GM20431 (cell line): ENCODE data around the gene PPFIA4.

Source experiments
- in situ Hi-C: fragments of 300-500 bp; cut with MseI, MboI; formaldehyde crosslinking; loops from one replicate; pipeline ENCODE4 v1.15.0; 2020; ENCODE audit warnings: low sequenced_read_pairs; ENCODE audit not compliant: unreplicated experiment

PPFIA4 gene

DNA sequence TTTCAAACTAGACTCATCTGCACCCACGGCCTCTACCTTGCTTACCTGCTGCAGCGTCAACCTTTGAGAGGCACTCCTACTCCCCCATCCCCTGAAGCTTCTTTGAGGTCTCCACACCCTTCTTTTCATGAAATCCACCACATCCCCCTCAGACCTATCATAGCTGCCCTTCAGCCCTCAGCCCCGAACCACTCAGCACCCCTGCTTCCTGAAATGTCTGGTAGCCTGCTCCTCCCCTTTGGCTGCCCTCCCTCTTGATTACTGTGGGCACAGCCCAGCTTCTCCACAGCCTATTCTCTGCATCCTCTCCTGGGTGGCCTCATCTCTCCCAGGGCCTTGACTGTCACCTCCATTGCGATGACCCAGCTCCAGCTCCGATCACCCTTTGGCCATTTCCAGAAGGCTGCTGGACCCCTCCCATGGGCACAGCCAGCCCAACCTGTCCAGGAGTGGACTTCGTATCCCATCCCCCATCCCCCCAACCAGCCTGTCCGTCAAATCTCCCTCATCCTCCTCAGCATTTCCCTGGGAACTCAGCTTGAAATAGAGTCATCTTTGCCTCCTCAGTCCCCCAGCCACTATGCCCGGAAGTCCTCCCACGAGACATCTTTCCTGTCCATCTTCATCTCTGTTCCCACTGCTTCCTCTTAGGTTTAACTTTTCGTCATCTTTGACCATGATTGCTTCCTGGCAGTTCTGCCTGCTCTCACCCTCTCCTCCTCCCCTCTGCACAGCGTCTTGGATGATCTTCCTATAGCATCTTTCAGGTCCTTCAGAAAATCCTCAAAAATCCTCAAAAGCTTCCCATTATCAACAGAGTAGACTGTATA, 95.1 kb downstream of the PPFIA4 start:
- in situ Hi-C loops, result no loop called here

DNA sequence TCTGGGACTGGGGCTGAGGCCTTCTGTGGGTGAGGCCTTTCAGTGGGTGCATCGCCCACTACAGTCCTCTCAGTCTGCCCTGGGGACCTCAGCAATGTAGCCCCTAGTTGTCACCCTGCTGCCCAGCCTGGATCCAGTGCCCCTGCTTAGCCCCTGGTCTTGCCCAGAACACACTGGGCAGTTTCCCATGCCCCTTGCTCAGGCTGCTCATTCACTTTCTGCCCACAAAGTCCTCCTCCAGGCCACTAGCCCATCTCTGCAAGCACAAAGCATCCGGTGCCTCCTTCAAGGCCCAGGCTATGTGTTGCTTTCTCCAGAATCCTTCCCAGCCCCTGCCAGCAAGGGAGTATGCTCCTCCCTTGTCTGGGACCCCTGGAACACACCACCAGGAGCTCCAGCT, 95.9 kb downstream of the PPFIA4 start:
- in situ Hi-C loops, result no loop called here

DNA sequence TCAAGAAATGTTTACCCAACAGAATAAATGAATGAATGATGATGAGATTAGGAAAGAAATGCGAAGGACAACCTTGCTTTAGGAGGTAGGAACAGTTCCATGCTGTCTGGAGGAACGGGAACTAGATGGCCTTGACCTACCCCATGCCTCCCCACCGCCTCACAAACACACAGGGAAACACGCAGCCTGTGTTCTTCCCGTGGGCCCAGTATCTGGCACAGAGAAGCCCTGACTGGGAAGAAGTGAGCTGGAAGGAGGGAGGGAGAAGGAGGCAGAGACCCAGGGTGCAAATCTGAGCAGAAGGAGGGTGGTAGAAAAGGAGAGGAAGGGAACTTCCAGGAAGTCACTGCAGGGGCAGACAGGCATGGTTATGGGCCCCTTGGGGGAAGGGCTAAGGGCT, 97.7 kb downstream of the PPFIA4 start:
- in situ Hi-C loops, result no loop called here

DNA sequence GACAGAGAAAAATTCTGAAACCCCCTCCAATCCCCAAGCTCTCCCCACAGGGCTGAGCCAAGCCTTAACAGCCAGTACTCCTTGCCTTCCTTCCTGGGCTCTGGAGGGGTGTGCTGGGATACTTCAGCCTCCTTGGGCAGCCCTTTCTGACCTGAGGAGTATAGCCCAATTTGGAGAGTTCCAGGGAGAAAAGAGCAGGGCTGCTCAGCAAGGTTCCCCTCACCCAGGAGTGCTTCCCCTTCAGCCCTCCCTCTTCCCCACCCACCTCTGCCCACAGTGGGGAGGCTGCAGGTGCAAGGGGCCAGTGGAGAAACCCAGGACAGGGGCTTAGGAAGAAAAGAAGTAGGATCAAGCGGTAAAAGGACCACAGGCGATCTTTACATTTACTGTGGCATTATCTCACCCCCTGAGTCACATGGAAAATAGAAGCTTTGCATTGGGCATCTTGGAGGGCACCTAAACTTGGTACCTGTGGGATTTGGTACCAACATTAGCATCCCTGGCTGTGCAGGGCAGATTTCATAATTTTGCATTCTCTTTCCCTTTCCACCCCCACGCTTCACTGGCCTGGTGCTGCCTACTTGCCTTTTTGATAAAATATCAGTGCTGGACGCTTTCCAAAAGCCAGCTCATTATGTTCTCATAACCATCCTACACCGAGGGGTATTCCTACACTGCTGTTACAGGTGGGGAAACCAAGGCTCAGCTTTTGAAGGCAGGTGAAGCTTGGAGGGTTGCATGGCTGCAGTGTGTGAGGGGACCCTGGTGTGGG, 98.4 kb downstream of the PPFIA4 start:
- in situ Hi-C loops, result no loop called here

DNA sequence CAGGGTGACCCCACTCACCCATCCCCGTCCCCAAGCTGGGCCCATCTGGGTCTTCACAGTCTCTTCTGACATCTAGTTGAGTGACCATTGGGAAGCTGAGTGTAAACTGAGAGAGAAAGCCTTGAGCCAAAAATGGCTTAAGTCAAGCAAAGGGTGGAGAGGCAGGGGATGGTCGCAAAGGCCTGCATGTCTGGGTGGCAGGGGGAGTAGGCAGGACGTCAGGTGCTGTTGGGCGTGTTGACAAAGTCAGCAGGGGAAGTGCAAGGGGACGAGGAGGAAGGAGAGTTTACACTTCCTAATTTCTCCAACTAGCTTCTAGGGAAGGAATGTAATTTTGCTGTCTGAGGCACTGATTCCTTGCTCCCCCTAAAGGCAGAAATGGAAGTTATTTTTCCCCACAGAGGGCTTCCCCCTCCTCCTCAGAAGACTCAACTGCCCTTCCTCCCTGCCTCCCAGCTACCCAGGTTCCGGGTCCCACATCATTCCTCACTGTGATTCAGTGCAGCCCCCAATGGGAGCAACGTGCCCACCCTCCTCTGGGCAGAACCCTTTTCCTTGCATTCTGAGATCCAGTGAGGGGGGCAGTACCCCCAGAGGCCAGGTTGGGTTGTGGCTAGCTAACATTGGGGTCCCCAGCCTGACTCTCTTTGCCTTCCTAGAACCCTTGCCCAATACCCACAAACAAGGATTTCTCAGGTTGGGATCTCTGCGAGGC, 100.0 kb downstream of the PPFIA4 start:
- in situ Hi-C loops, result no loop called here

DNA sequence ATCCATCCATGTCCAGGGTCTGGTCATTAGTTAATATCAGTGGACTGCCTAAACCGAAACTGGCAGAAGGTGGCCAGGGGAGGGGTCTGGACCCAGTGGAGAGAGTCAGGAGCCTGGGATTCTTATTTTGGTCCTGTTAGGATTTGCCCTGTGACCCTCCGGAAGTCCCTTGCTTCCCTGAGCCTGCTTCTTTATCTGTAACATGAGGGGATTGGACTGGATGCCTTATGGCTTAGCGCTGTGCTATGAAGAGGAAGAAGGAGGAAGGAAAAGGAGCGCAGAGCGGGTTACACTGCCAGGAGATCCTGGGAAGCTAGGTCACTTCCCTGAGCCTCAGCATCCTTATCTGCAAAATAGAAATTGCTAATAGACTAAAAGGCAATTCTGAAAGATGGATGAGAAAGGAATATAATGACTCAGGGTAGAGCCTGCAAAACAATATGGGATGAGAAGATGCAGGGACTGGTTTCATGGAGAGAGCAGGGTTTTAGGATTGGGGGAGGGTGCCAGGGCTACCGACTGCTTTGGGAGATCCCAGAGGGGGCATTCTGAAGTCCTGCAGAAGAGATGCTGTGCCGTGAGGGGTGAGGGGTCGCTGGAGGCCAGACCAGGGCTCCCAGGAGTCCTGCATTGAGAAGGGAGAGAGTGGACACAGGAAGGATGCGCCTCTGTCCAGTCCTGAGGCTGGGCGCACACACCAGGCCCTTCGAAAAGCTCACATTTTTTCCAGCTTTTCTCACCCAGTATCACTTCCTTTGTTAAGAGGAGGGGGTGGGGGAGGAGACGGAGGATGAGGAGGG, 100.8 kb downstream of the PPFIA4 start:
- in situ Hi-C loops, result no loop called here

DNA sequence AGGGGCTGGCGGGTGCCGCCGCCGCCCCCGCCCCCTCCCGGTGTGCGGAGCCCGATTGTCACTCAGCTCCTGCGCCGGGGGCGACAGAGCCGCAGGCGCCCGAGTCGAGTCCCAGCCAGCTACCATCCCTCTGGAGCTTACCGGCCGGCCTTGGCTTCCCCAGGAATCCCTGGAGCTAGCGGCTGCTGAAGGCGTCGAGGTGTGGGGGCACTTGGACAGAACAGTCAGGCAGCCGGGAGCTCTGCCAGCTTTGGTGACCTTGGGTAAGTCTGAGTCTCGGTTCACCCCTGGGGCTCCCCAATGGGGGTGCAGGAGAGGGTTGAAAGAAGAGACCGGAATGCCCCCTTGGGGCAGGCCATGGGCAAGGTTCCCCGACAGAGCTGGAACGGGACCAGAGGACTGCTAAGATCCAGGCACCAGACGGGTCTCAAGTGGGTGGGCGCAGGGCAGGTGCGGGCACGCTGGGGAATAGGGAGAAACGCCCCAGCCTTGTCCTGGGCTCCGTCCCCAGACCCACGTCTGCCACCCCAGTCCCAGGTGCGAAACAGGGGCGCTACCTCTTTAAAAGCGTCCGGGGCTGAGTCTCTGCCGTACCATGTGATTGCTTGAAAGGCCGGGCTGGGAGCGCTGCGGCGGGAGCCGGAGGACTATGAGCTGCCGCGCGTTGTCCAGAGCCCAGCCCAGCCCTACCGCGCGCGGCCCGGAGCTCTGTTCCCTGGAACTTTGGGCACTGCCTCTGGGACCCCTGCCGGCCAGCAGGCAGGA, 101.6 kb downstream of the PPFIA4 start, which contains the start of gene ADORA1:
ADORA1 (plus strand) TSS at position 61 of the 765 bp plus-strand sequence. CDS start 1,116 bp downstream, outside the sequence.
- in situ Hi-C loops, result no loop called here

DNA sequence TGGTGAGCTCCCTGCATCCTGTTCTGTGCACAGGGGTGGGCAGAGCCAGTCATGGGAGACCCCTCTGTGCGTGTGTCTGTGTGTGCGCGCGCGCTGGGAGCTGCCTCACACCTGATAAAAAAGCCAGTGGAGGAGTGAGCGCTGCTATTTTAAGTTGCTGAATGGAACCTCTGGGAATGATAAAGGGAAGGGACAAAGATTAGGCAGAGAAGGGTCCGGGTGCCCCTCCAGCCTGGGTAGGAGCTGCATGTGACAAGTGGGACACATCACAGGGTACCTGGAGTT, 102.1 kb downstream of the PPFIA4 start:
- in situ Hi-C loops, result no loop called here
